C4-2B (cell line): ENCODE data around the gene TNFAIP2.
A peak's percentile ranks its signal among the peaks of the same experiment; 100 is the strongest.

ENCODE experiments used
- H3K27ac ChIP-seq: fragments of 450-650 bp; 2 replicates; pipeline ENCODE4 v1.5.1; 2017
- CTCF ChIP-seq: fragments of 450-650 bp; conservative IDR thresholded peaks from 2 replicates; pipeline ENCODE4 v1.5.1; 2017; ENCODE audit warnings: mild to moderate bottlenecking
- ZFX ChIP-seq: fragments of 450-650 bp; IDR thresholded peaks from 2 replicates; pipeline ENCODE4 v1.6.1; 2017

The TNFAIP2 gene

GRCh38 chr14:103122947-103123633 lies at the start of gene TNFAIP2:
Gene TNFAIP2, plus strand, starts transcription at chr14:103123461. Its CDS starts 2,997 bp downstream, at chr14:103126458.
- TF ChIP-seq ZFX: no peak
- TF ChIP-seq CTCF: no peak
- no peak within 1 kb of the TSS for H3K27ac ChIP-seq

DNA sequence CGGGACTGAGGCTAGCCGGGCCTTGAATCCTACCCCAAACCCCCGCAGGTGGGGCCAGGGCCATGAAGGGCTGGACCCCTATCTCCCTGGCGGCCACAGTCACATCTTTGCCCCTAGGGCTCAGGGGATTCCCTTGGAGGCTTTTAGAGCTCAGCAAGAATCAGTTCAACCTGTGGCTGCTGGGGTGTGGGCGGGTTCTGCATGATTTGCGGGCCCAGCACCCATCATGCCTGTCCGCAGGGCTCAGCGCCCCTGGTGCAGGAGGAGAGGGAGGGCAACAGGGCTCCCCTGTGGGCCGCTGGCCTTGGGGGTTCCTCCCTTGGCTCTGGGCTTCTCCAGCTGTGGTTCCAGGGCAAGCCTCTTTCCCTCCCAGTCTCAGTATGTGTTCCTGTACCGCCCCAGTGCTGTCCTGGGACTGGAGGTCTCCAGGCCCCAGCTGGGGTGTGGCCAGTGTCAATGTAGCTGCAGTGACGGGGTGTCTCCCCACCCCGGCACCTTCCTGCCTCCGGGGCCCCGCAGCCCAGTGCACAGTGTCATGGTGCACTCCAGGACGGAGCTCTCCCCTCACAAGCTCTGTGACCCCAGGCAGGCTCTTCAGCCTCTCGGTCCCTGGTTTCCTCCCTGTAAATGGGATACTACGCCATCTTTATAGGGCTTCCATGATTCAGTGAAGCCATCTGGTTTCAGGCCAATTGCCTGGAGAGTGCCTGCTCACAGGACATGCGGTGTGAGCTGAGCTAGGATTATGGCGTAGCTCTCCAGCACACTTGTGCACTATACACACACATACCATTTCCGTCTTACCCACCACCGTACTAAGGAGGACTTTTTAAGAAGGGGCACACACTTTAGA lies 49.2 kb upstream of the TNFAIP2 start:
- no peak for TF ChIP-seq ZFX
- no peak for TF ChIP-seq CTCF
- no peak overlapping the region for H3K27ac ChIP-seq

DNA sequence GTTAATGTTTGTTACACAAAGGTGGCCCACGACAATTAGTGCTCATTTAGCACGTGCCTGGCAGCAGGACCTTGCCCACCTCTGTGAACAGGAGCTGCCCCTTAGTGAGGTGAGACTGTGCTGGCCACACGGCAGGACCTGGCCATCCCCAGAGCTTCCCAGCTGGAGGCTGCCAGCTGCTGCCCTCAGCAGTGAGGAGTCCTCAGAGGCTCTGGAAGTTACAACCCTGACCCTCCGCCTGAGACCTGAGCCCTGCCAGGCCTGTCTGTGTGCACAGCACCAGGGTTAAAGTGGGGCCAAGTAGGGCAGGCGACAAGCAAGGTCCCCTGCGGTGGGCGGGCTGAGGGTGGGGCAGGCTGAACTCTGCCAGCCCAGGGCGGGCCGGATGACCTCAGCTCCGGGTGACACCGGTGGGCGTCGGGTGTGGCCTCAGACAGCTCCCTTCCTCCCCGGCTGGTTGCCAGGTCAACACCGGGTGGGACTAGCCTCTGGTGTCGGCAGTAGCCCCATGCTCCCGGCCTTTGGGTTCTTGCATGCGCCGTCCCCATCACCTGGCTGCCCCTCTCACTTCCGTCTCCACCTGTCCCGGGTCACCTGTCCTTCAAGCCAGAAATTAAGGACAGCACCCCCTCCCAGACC lies 48.4 kb upstream of the TNFAIP2 start:
- TF ChIP-seq CTCF (no peak), ZFX (no peak)

DNA sequence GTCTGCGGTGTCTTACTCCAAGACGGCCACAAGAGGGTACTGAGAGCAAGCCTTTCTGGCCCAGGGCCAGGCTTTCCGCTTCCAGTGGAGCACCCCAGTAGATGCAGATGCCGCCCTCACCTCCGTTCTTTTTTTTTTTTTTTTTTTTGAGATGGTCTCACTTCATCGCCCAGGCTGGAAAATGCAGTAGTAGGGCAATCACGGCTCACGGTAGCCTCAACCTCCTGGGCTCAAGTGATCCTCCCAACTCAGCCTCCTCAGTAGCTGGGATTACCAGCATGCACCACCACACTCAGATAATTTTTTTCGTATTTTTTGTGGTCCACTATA lies 44.9 kb upstream of the TNFAIP2 start:
- no peak overlapping the region for H3K27ac ChIP-seq
- TF ChIP-seq ZFX: no peak
- TF ChIP-seq CTCF: peak; percentile 82

More for the DNA sequence above, 48.4 kb upstream of the TNFAIP2 start:
- no peak overlapping the region; the same call in 1 of the 2 replicates for H3K27ac ChIP-seq

DNA sequence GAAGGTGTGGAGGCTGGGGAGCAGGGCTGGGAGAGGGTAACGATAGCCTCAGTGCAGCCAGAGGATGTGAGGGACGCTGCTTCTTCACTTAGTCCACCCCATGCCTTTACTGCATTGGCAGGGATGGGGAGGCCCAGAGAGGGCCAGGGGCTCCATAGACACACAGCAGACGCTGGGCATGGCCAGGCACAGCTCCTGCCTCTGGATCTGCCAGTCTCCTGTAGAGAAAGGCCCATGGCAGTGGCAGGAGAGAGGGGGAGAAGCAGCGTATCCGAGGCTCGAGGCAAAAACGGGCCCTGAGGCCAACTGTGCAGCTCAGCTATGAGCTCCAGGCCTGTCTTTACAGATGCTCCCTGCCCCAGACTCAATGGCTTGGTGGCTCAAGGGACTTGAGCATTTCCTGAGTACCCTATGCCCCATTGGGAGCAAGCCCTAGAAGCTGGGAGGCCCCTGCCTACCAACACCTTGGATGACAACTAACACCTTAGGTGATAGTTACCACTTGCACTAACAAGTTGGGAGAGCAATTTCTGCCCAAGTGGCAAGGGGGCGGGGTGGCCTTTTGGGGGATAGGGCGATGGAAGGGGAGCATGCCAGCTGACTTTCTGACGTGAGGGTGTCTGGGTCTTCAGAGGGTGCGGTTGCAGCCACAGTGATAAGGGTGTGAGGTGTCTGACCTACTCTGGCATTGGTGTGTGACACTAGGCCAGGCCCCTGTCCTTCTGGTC lies 44.2 kb upstream of the TNFAIP2 start:
- H3K27ac ChIP-seq: no peak overlapping the region
- TF ChIP-seq CTCF (no peak), ZFX (no peak)

DNA sequence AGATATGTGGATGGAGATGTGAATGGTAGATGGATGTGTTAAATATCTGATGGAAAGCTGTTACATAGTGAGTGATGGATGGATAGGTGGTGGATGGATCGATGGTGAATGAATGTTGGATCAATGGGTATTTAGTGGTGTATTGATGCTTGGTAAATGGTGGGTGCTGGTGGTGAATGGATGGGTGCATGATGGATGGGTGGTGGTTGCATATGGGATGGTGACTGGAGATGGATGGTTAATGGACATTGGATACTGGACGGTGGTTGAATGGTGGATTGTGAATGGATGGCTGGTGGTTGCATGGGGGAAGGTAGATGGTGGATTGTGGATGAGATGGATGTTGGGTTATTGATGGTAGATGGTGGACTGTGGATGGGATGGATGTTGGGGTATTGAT lies 41.3 kb upstream of the TNFAIP2 start:
- H3K27ac ChIP-seq: no peak overlapping the region
- TF ChIP-seq ZFX: no peak
- TF ChIP-seq CTCF: no peak
